SK-N-MC (cell line): ENCODE results near the gene XYLT2.

Experiments
- EZH2 ChIP-seq: fragments of 200-600 bp; sonication (generic); IDR thresholded peaks from one replicate; pipeline ENCODE4 v1.6.1; 2017; ENCODE audit warnings: antibody characterized with exemption
- POLR2AphosphoS5 ChIP-seq: IDR thresholded peaks from 2 replicates; pipeline ENCODE4 v1.6.1; 2012; ENCODE audit warnings: mild to moderate bottlenecking, low read depth, low read length, borderline replicate concordance

- TF ChIP-seq EZH2 (no peak), POLR2AphosphoS5 (no peak)
Measured at GRCh38 chr17:50350733-50351132, 4.8 kb downstream of the XYLT2 start.
